Endodermal cell (in vitro differentiated cells): ENCODE results near the gene MLLT3. TPM values are rescaled to one million over a fixed set of nuclear protein-coding genes. Genes with fewer than 3 reads are reported as not detected.

ENCODE experiments used
- DNase-seq: peaks from one replicate; pipeline ENCODE4 v3.0.0-alpha.2; 2017
- H3K27ac ChIP-seq: 2 replicates; pipeline ENCODE4 v1.5.1; 2013; ENCODE audit warnings: mild to moderate bottlenecking, low read depth, low read length, moderate library complexity
- H3K27me3 ChIP-seq: 2 replicates; pipeline ENCODE4 v1.6.1; 2013; ENCODE audit warnings: mild to moderate bottlenecking, low read length, moderate library complexity; ENCODE audit not compliant: insufficient read depth, control insufficient read depth, poor library complexity, severe bottlenecking
- H3K36me3 ChIP-seq: 2 replicates; pipeline ENCODE4 v1.7.0; 2013; ENCODE audit warnings: mild to moderate bottlenecking, low read length, moderate library complexity; ENCODE audit not compliant: control insufficient read depth, insufficient read depth
- H3K4me1 ChIP-seq: one replicate; pipeline ENCODE4 v1.7.0; 2013; ENCODE audit warnings: low read length; ENCODE audit not compliant: control insufficient read depth, insufficient read depth
- H3K4me3 ChIP-seq: 2 replicates; pipeline ENCODE4 v1.5.1; 2013; ENCODE audit warnings: mild to moderate bottlenecking, low read length, moderate library complexity
- H3K9ac ChIP-seq: 2 replicates; pipeline ENCODE4 v1.6.1; 2013; ENCODE audit warnings: mild to moderate bottlenecking, low read length, moderate library complexity; ENCODE audit not compliant: poor library complexity, severe bottlenecking; ENCODE audit errors: extremely low read depth
- H3K9me3 ChIP-seq: 2 replicates; pipeline ENCODE4 v1.6.1; 2013; ENCODE audit warnings: mild to moderate bottlenecking, low read length, moderate library complexity; ENCODE audit not compliant: control insufficient read depth
- H3K27ac Mint-ChIP-seq: 2 replicates; pipeline ENCODE4 v1.8.0; 2020; ENCODE audit warnings: mixed read lengths
- H3K27me3 Mint-ChIP-seq: 2 replicates; pipeline ENCODE4 v1.8.0; 2021; ENCODE audit warnings: mild to moderate bottlenecking, mixed read lengths; ENCODE audit not compliant: insufficient read depth
- H3K36me3 Mint-ChIP-seq: 2 replicates; pipeline ENCODE4 v1.8.0; 2020; ENCODE audit warnings: low read depth, mixed read lengths
- H3K4me1 Mint-ChIP-seq: 2 replicates; pipeline ENCODE4 v1.8.0; 2020; ENCODE audit warnings: mixed read lengths
- H3K4me3 Mint-ChIP-seq: 2 replicates; pipeline ENCODE4 v1.8.0; 2020; ENCODE audit warnings: mild to moderate bottlenecking, moderate library complexity, mixed read lengths
- H3K9me3 Mint-ChIP-seq: 2 replicates; pipeline ENCODE4 v1.8.0; 2020; ENCODE audit warnings: mild to moderate bottlenecking, mixed read lengths
- WGBS, 2 experiments: methylation state at CpG; one replicate each; pipeline versions ENCODE4 v1.1.5 to v1.1.7; 2013; ENCODE audit warnings: missing lambda C conversion rate in 2 of 2, mixed read lengths in 1 of 2; ENCODE audit not compliant: insufficient coverage in 1 of 2, insufficient read length in 1 of 2; 5-methylcytosine and 5-hydroxymethylcytosine counted together
- total RNA-seq, 2 donors: library from RNA; stranded (reverse); fragmentation: NEBNext Ultra II Directional in 1 of 2; extraction: Animal tissue kit (Norgen Biotek cat#: 25700) in 1 of 2; gene quantifications; 2 replicates in 1 of 2; 3 replicates in 1 of 2; pipeline ENCODE4 v1.2.1, GENCODE V29; 2021
- TF ChIP-seq, protein P1 (sequence below): fragments of 200-600 bp; sonication (generic); conservative IDR thresholded peaks from 2 replicates; pipeline ENCODE4 v1.5.0; 2021; ENCODE audit warnings: antibody characterized with exemption, mild to moderate bottlenecking

MLLT3 gene
- total RNA-seq, 2 donors from 2014 or later = 5.5 to 12.2 TPM

DNA sequence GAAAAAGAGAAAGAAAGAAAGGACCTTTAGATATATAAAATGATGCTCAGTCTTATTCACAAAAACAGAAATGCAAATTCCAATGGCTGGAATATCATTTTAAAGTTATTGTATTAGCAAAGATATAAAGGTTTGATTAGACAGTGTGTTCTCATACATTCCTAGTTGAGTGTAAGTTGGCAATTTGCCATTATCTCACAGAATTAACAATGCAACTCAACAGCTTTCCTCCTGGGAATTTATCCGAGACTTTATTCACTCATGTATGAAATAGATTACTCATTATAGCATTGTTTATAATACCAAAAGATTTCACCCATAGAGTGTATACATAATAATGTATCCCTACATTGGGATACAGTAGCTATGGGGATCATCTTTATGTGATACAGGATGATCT lies 27.1 kb upstream of the MLLT3 start:
- DNase-seq = no peak
- Histone ChIP-seq H3K9me3 (peaks cover 4% of the 10 kb centered on the region), H3K4me1 (no peaks in the 10 kb centered on the region), H3K36me3 (no peaks in the 10 kb centered on the region), H3K9ac (no peak overlapping the region), H3K27ac (no peak overlapping the region), H3K27me3 (no peaks in the 10 kb centered on the region), H3K4me3 (no peak overlapping the region)
- Mint-ChIP-seq H3K27ac (no peak overlapping the region), H3K4me3 (no peak overlapping the region), H3K36me3 (no peaks in the 10 kb centered on the region), H3K4me1 (no peaks in the 10 kb centered on the region), H3K9me3 (no peaks in the 10 kb centered on the region), H3K27me3 (peaks cover 2% of the 10 kb centered on the region)
- WGBS, 2 experiments = 88% methylated on average over 1 of the region's 1 CpG; no CpG with 5 or more reads in 1 of the 2 experiments
- TF ChIP-seq, protein P1, sequence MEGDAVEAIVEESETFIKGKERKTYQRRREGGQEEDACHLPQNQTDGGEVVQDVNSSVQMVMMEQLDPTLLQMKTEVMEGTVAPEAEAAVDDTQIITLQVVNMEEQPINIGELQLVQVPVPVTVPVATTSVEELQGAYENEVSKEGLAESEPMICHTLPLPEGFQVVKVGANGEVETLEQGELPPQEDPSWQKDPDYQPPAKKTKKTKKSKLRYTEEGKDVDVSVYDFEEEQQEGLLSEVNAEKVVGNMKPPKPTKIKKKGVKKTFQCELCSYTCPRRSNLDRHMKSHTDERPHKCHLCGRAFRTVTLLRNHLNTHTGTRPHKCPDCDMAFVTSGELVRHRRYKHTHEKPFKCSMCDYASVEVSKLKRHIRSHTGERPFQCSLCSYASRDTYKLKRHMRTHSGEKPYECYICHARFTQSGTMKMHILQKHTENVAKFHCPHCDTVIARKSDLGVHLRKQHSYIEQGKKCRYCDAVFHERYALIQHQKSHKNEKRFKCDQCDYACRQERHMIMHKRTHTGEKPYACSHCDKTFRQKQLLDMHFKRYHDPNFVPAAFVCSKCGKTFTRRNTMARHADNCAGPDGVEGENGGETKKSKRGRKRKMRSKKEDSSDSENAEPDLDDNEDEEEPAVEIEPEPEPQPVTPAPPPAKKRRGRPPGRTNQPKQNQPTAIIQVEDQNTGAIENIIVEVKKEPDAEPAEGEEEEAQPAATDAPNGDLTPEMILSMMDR = no peak

DNA sequence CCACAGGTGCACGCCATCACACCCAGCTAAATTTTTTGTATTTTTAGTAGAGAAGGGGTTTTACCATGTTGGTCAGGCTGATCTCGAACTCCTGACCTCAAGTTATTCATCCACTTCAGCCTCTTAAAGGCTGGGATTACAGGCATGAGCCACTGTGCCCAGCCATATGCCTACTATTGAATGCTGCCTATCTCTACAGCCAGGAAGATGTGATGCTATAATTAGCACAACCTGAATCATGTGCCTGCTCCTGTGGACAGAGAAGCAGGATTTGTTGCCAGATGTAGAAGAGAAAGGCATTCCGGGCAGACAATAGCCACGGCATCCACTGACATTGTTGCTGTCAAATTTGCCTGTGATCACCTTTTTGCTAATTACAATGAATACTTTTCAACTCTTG lies 24.4 kb upstream of the MLLT3 start:
- Histone ChIP-seq H3K9ac (no peak overlapping the region), H3K27ac (no peak overlapping the region), H3K9me3 (no peaks in the 10 kb centered on the region), H3K27me3 (no peaks in the 10 kb centered on the region), H3K4me3 (no peak overlapping the region), H3K4me1 (peaks cover 2% of the 10 kb centered on the region), H3K36me3 (no peaks in the 10 kb centered on the region)
- DNase-seq = no peak
- TF ChIP-seq, protein P1 = no peak
- peaks cover 5% of the 10 kb centered on the region for H3K4me1 Mint-ChIP-seq
- 90 to 100% methylated on average over 2 to 4 of the region's 4 CpGs for WGBS, 2 experiments
- no peak overlapping the region for H3K27ac Mint-ChIP-seq
- H3K27me3 Mint-ChIP-seq = peaks cover 2% of the 10 kb centered on the region
- H3K36me3 Mint-ChIP-seq = no peaks in the 10 kb centered on the region
- H3K4me3 Mint-ChIP-seq = no peak overlapping the region
- H3K9me3 Mint-ChIP-seq = no peaks in the 10 kb centered on the region

DNA sequence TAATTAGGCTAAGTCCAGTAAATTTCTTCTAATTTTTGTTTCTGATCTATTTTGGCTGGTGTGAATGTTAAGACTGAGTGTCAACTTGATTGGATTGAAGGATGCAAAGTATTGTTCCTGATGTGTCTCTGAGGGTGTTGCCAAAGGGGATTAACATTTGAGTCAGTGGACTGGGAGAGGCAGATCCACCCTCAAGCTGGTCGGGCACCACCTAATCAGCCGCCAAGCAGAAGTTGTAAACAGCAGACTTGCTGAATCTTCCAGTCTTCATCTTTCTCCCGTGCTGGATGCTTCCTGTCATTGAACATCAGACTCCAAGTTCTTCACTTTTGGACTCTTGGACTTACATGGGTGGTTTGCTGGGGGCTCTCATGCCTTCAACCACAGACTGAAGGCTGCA lies 21.4 kb upstream of the MLLT3 start:
- H3K36me3 Mint-ChIP-seq = no peaks in the 10 kb centered on the region
- Histone ChIP-seq H3K27me3 (no peaks in the 10 kb centered on the region), H3K36me3 (no peaks in the 10 kb centered on the region), H3K9me3 (no peaks in the 10 kb centered on the region), H3K4me1 (peaks cover 2% of the 10 kb centered on the region), H3K9ac (no peak overlapping the region), H3K4me3 (no peak overlapping the region), H3K27ac (no peak overlapping the region)
- no peak overlapping the region for H3K27ac Mint-ChIP-seq
- no peaks in the 10 kb centered on the region for H3K9me3 Mint-ChIP-seq
- no peak for DNase-seq
- TF ChIP-seq, protein P1 = no peak
- H3K4me1 Mint-ChIP-seq = peaks cover 5% of the 10 kb centered on the region
- WGBS, 2 experiments = 98% methylated on average over 3 of the region's 3 CpGs; no CpG with 5 or more reads in 1 of the 2 experiments
- H3K27me3 Mint-ChIP-seq = no peaks in the 10 kb centered on the region
- no peak overlapping the region for H3K4me3 Mint-ChIP-seq
